HepG2 (cell line): ENCODE data around the gene GPR62. TPM values are rescaled to one million over a fixed set of nuclear protein-coding genes. Genes with fewer than 3 reads are reported as not detected.

Experiments used
- AHR ChIP-seq: IDR thresholded peaks from 2 replicates; pipeline ENCODE4 v1.6.1; 2018; ENCODE audit warnings: missing genetic modification reagents, missing compliant biosample characterization
- CREM ChIP-seq, 2 experiments: sonication (generic) in 1 of 2; formaldehyde crosslinking in 1 of 2; IDR thresholded peaks; 2 replicates each; pipeline versions ENCODE4 v1.4.0 to v1.6.1; 2016 to 2020; ENCODE audit warnings: antibody characterized with exemption in 1 of 2, mild to moderate bottlenecking in 1 of 2, missing genetic modification reagents in 1 of 2
- HMG20A ChIP-seq: IDR thresholded peaks from 2 replicates; pipeline ENCODE4 v1.6.1; 2016; ENCODE audit warnings: borderline replicate concordance
- MAFK ChIP-seq, 2 experiments: IDR thresholded peaks in 1 of 2; conservative IDR thresholded peaks in 1 of 2; 2 replicates each; pipeline ENCODE4 v1.6.1; 2011; ENCODE audit warnings: improper control_type of control experiment in 2 of 2, low read length in 2 of 2
- MED13 ChIP-seq: sonication (generic); formaldehyde crosslinking; IDR thresholded peaks from 2 replicates; pipeline ENCODE4 v1.5.0; 2020; ENCODE audit warnings: missing genetic modification reagents
- POLR2A ChIP-seq, 2 experiments: IDR thresholded peaks; 2 replicates each; pipeline ENCODE4 v1.6.1; 2011; ENCODE audit warnings: low read depth in 2 of 2, low read length in 2 of 2, mild to moderate bottlenecking in 1 of 2, moderate library complexity in 1 of 2; ENCODE audit not compliant: insufficient read depth in 1 of 2
- RFX1 ChIP-seq: fragments of 450-650 bp; IDR thresholded peaks from 2 replicates; pipeline ENCODE4 v1.6.1; 2017
- SIX1 ChIP-seq: sonication (generic); formaldehyde crosslinking; IDR thresholded peaks from 2 replicates; pipeline ENCODE4 v1.4.0; 2020; ENCODE audit warnings: missing genetic modification reagents, borderline replicate concordance
- SRSF1 ChIP-seq: fragments of 200-400 bp; formaldehyde crosslinking; optimal IDR thresholded peaks from 2 replicates; pipeline ENCODE3; 2017; ENCODE audit warnings: mild to moderate bottlenecking, low read depth, low read length, moderate library complexity
- XRCC5 ChIP-seq: fragments of 200-400 bp; formaldehyde crosslinking; optimal IDR thresholded peaks from 2 replicates; pipeline ENCODE3; 2017; ENCODE audit warnings: mild to moderate bottlenecking, low read length
- YY1 ChIP-seq: IDR thresholded peaks from 2 replicates; pipeline ENCODE4 v1.6.1; 2011; ENCODE audit warnings: low read length, low read depth, moderate library complexity, mild to moderate bottlenecking; ENCODE audit not compliant: insufficient read depth, insufficient replicate concordance
- ZNF652 ChIP-seq: IDR thresholded peaks from 2 replicates; pipeline ENCODE4 v1.6.1; 2016; ENCODE audit warnings: low read depth, borderline replicate concordance
- ZNF775 ChIP-seq: sonication (generic); formaldehyde crosslinking; IDR thresholded peaks from 2 replicates; pipeline ENCODE4 v1.4.0; 2020; ENCODE audit warnings: missing genetic modification reagents, mild to moderate bottlenecking, moderate library complexity, borderline replicate concordance
- ZNF883 ChIP-seq: sonication (generic); formaldehyde crosslinking; IDR thresholded peaks from 2 replicates; pipeline ENCODE4 v1.5.1; 2020; ENCODE audit warnings: mild to moderate bottlenecking, missing genetic modification reagents; ENCODE audit errors: not compliant biosample characterization
- polyA plus RNA-seq, 8 experiments: library from polyadenylated mRNA; depleted of rRNA in 3 of 8; stranded (reverse) in 7 of 8; unstranded in 1 of 8; fragments of >200 nt; fragmentation: Illumina TruSeq in 4 of 8; extraction: Trizol in 4 of 8; gene quantifications; 2 replicates each; pipeline versions ENCODE4 v1.2.1 to v1.2.3, GENCODE V29; 2011 to 2016; ENCODE audit warnings: low read depth in 4 of 8, missing spikeins in 1 of 8, mixed read lengths in 1 of 8; ENCODE audit not compliant: insufficient read depth in 1 of 8
- total RNA-seq, 5 experiments: library from RNA; depleted of rRNA; stranded (reverse); fragments of >200 nt; fragmentation: Illumina TruSeq; extraction: Trizol; gene quantifications; 2 replicates each; pipeline ENCODE4 v1.2.3, GENCODE V29; 2016; ENCODE audit warnings: low read depth in 1 of 5
- TF ChIP-seq, protein P1 (sequence below): sonication (generic); formaldehyde crosslinking; IDR thresholded peaks from 2 replicates; pipeline ENCODE4 v1.4.0; 2020; ENCODE audit warnings: missing genetic modification reagents
- TF ChIP-seq, protein P2 (sequence below): sonication (generic); formaldehyde crosslinking; IDR thresholded peaks from 2 replicates; pipeline ENCODE4 v1.4.0; 2020; ENCODE audit warnings: missing genetic modification reagents
- TF ChIP-seq, protein P3 (sequence below): sonication (generic); formaldehyde crosslinking; IDR thresholded peaks from 2 replicates; pipeline ENCODE4 v1.8.0; 2022; ENCODE audit warnings: mild to moderate bottlenecking, missing genetic modification reagents, moderate library complexity
- TF ChIP-seq, protein P4 (sequence below): sonication (generic); formaldehyde crosslinking; IDR thresholded peaks from 2 replicates; pipeline ENCODE4 v1.4.0; 2020; ENCODE audit warnings: missing genetic modification reagents, borderline replicate concordance
- TF ChIP-seq, protein P5 (sequence below): sonication (generic); formaldehyde crosslinking; IDR thresholded peaks from 2 replicates; pipeline ENCODE4 v1.4.0; 2020; ENCODE audit warnings: mild to moderate bottlenecking, missing genetic modification reagents

Gene GPR62
- total and polyA plus RNA-seq, 2 of the 13 experiments (the other 11 are each of a cell fraction or from before 2014, with no cell fraction given) = not detected

- TF ChIP-seq, protein P1, sequence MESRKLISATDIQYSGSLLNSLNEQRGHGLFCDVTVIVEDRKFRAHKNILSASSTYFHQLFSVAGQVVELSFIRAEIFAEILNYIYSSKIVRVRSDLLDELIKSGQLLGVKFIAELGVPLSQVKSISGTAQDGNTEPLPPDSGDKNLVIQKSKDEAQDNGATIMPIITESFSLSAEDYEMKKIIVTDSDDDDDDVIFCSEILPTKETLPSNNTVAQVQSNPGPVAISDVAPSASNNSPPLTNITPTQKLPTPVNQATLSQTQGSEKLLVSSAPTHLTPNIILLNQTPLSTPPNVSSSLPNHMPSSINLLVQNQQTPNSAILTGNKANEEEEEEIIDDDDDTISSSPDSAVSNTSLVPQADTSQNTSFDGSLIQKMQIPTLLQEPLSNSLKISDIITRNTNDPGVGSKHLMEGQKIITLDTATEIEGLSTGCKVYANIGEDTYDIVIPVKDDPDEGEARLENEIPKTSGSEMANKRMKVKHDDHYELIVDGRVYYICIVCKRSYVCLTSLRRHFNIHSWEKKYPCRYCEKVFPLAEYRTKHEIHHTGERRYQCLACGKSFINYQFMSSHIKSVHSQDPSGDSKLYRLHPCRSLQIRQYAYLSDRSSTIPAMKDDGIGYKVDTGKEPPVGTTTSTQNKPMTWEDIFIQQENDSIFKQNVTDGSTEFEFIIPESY (CRISPR knock-in tag) = peak; percentile 78
- no peak for TF ChIP-seq ZNF883
- TF ChIP-seq ZNF775 (CRISPR knock-in tag) = no peak
- TF ChIP-seq XRCC5 = peak; percentile 93
- peak; percentile 70 for TF ChIP-seq SIX1 (CRISPR knock-in tag)
- TF ChIP-seq, protein P2, sequence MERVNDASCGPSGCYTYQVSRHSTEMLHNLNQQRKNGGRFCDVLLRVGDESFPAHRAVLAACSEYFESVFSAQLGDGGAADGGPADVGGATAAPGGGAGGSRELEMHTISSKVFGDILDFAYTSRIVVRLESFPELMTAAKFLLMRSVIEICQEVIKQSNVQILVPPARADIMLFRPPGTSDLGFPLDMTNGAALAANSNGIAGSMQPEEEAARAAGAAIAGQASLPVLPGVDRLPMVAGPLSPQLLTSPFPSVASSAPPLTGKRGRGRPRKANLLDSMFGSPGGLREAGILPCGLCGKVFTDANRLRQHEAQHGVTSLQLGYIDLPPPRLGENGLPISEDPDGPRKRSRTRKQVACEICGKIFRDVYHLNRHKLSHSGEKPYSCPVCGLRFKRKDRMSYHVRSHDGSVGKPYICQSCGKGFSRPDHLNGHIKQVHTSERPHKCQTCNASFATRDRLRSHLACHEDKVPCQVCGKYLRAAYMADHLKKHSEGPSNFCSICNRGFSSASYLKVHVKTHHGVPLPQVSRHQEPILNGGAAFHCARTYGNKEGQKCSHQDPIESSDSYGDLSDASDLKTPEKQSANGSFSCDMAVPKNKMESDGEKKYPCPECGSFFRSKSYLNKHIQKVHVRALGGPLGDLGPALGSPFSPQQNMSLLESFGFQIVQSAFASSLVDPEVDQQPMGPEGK (CRISPR knock-in tag) = peak; percentile 70; the same call in 1 of the 2 replicates
- no peak for TF ChIP-seq MAFK (conservative IDR thresholded peaks at IDR 0.05 in 1 of 2, IDR thresholded peaks at IDR 0.05 in 1 of 2; ENCODE audit: low read length in 2 of 2)
- TF ChIP-seq RFX1 = no peak
- TF ChIP-seq, protein P3, sequence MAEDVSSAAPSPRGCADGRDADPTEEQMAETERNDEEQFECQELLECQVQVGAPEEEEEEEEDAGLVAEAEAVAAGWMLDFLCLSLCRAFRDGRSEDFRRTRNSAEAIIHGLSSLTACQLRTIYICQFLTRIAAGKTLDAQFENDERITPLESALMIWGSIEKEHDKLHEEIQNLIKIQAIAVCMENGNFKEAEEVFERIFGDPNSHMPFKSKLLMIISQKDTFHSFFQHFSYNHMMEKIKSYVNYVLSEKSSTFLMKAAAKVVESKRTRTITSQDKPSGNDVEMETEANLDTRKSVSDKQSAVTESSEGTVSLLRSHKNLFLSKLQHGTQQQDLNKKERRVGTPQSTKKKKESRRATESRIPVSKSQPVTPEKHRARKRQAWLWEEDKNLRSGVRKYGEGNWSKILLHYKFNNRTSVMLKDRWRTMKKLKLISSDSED (CRISPR knock-in tag) = no peak
- TF ChIP-seq POLR2A (IDR thresholded peaks at IDR 0.05; ENCODE audit: insufficient read depth in 1 of 2, low read depth in 2 of 2, low read length in 2 of 2) = peak in 1 of 2 experiments; percentile 45; a peak in 1 of 4 replicates
- TF ChIP-seq YY1 = peak; percentile 58
- TF ChIP-seq, protein P4, sequence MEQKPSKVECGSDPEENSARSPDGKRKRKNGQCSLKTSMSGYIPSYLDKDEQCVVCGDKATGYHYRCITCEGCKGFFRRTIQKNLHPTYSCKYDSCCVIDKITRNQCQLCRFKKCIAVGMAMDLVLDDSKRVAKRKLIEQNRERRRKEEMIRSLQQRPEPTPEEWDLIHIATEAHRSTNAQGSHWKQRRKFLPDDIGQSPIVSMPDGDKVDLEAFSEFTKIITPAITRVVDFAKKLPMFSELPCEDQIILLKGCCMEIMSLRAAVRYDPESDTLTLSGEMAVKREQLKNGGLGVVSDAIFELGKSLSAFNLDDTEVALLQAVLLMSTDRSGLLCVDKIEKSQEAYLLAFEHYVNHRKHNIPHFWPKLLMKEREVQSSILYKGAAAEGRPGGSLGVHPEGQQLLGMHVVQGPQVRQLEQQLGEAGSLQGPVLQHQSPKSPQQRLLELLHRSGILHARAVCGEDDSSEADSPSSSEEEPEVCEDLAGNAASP (CRISPR knock-in tag) = peak; percentile 71
- TF ChIP-seq CREM (IDR thresholded peaks at IDR 0.05) = peak; percentile 63; the same call in 1 of the 2 replicates
- no peak for TF ChIP-seq CREM (CRISPR knock-in tag; IDR thresholded peaks at IDR 0.05)
- TF ChIP-seq MED13 (CRISPR knock-in tag) = no peak; the same call in 1 of the 2 replicates
- no peak for TF ChIP-seq SRSF1
- TF ChIP-seq, protein P5, sequence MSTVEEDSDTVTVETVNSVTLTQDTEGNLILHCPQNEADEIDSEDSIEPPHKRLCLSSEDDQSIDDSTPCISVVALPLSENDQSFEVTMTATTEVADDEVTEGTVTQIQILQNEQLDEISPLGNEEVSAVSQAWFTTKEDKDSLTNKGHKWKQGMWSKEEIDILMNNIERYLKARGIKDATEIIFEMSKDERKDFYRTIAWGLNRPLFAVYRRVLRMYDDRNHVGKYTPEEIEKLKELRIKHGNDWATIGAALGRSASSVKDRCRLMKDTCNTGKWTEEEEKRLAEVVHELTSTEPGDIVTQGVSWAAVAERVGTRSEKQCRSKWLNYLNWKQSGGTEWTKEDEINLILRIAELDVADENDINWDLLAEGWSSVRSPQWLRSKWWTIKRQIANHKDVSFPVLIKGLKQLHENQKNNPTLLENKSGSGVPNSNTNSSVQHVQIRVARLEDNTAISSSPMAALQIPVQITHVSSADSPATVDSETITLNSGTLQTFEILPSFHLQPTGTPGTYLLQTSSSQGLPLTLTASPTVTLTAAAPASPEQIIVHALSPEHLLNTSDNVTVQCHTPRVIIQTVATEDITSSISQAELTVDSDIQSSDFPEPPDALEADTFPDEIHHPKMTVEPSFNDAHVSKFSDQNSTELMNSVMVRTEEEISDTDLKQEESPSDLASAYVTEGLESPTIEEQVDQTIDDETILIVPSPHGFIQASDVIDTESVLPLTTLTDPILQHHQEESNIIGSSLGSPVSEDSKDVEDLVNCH (CRISPR knock-in tag) = peak; percentile 86; the same call in 1 of the 2 replicates
- no peak for TF ChIP-seq ZNF652 (CRISPR knock-in tag)
- TF ChIP-seq AHR (CRISPR knock-in tag) = peak; percentile 75; the same call in 1 of the 2 replicates
- TF ChIP-seq HMG20A (CRISPR knock-in tag) = no peak; the same call in 1 of the 2 replicates
Measured at GRCh38 chr3:51941798-51942602, 13.2 kb upstream of the GPR62 start, which contains the start of the genes PARP3 and RRP9 (continued).
